Skeletal muscle tissue (tissue), 4 donors: ENCODE results near the gene UNC93B1. TPM values are rescaled to one million over a fixed set of nuclear protein-coding genes. Genes with fewer than 3 reads are reported as not detected.
"Not testable (repeated sequence)": the region's sequence is repeated elsewhere in the genome, so short reads cannot be mapped to it uniquely, and the experiment has no call there.

Source experiments
- H3K27ac ChIP-seq: one replicate; pipeline ENCODE4 v1.7.0; 2013; ENCODE audit warnings: mild to moderate bottlenecking, low read depth, low read length, inconsistent platforms
- H3K27me3 ChIP-seq, 3 donors: one replicate each; pipeline ENCODE4 v1.7.0; 2013; ENCODE audit warnings: low read length in 3 of 3; ENCODE audit not compliant: control insufficient read depth in 3 of 3, insufficient read depth in 3 of 3
- H3K36me3 ChIP-seq, 3 donors: one replicate each; pipeline ENCODE4 v1.7.0; 2013; ENCODE audit warnings: low read length in 3 of 3; ENCODE audit not compliant: control insufficient read depth in 3 of 3, insufficient read depth in 3 of 3
- H3K4me1 ChIP-seq, 3 donors: one replicate each; pipeline ENCODE4 v1.7.0; 2013; ENCODE audit warnings: low read length in 3 of 3, mild to moderate bottlenecking in 3 of 3; ENCODE audit not compliant: control insufficient read depth in 3 of 3, insufficient read depth in 3 of 3
- H3K4me3 ChIP-seq, 3 donors: one replicate each; pipeline ENCODE4 v1.7.0; 2013; ENCODE audit warnings: low read length in 3 of 3
- H3K9ac ChIP-seq, 3 donors: one replicate each; pipeline ENCODE4 v1.7.0; 2013; ENCODE audit warnings: low read length in 3 of 3, mild to moderate bottlenecking in 3 of 3, moderate library complexity in 2 of 3, low read depth in 1 of 3
- H3K9me3 ChIP-seq, 3 donors: one replicate each; pipeline ENCODE4 v1.7.0; 2013; ENCODE audit warnings: low read length in 3 of 3; ENCODE audit not compliant: control insufficient read depth in 3 of 3
- total RNA-seq: library from RNA; depleted of rRNA; stranded (reverse); fragments of >200 nt; gene quantifications from one replicate; pipeline ENCODE4 v1.2.3, GENCODE V29; 2014
- donor health status: Osteomylitis.

Gene UNC93B1
- total RNA-seq, 1 donor from 2014 or later = 10.4 TPM

DNA sequence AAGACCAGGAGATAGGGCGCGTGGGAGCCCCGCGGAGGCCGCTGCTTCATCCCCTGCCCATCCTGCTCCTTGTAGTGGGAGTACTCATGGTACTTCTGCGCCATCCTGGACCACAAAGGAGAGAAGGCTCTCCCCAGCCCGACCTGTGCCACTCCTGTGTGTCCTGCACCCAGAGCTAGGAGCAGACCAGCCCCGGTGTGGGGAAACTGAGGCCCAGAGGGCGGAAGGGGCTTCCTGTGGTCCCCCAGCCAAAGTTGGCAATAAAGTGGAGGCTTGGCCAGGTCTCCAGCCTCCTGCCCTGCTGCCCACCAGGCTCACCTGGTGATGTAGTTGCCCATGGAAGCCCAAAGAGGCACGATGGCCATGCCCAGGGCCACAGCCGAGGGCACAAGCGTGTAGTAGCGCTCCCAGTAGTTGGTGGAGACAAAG, 4.7 kb downstream of the UNC93B1 start:
- H3K9ac ChIP-seq = no peak overlapping the region
- peaks cover under 1 to 2% (median 2%) of the 10 kb centered on the region in 3 donors for H3K4me1 ChIP-seq

DNA sequence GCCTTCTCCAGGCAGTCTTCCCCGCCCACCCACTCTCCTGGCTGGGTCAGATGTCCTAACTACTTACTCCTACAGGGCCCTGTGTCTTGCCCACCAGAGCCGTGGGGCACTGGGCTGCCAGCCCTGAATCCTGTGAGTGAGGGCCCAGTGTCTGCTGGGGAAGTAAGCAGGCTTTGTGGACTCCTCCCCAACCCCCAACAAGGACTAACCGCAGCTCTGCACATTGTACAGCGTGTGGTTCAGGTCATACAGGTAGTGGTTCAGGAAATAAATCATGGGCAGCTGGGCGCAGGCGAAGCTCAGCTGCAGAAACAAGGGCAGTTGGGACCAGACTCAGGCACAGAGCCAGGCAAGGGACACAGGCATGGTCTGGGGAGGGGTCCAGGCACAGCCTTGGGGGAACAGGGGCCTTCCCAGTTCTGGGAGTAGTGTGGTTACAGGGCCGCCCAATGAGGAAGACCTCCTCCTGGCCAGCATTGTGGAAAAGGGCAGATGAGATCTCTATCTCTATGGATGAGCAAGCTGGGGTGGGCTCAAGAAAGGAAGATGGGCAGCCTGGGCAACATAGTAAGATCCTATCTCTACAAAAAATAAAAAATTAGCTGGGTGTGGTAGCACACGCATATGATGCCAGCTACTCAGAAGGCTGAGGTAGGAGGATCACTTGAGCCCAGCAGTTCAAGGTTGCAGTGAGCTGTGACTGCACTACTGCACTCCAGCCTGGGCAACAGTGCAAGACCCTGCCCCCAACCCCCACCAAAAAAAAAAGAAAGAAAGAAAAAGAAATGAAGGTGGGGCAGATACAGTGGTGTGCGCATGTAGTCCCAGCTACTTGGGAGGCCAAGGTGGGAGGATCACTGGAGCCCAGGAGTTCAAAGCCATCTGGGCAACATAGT, 5.5 kb downstream of the UNC93B1 start:
- H3K36me3 ChIP-seq = no peaks in the 10 kb centered on the region
- H3K9ac ChIP-seq = no peak overlapping the region
- peaks cover 0 to 5% (median 4%) of the 10 kb centered on the region in 3 donors for H3K27me3 ChIP-seq
- H3K9me3 ChIP-seq = no peaks in the 10 kb centered on the region
- H3K4me3 ChIP-seq = no peak overlapping the region
- H3K4me1 ChIP-seq = no peaks in the 10 kb centered on the region
- no peak overlapping the region for H3K27ac ChIP-seq

More for the DNA sequence above, 4.7 kb downstream of the UNC93B1 start:
- H3K27ac ChIP-seq = no peak overlapping the region
- no peak overlapping the region for H3K4me3 ChIP-seq
- H3K27me3 ChIP-seq = peaks cover 0 to 7% (median 4%) of the 10 kb centered on the region in 3 donors
- H3K9me3 ChIP-seq = no peaks in the 10 kb centered on the region
- no peaks in the 10 kb centered on the region for H3K36me3 ChIP-seq

DNA sequence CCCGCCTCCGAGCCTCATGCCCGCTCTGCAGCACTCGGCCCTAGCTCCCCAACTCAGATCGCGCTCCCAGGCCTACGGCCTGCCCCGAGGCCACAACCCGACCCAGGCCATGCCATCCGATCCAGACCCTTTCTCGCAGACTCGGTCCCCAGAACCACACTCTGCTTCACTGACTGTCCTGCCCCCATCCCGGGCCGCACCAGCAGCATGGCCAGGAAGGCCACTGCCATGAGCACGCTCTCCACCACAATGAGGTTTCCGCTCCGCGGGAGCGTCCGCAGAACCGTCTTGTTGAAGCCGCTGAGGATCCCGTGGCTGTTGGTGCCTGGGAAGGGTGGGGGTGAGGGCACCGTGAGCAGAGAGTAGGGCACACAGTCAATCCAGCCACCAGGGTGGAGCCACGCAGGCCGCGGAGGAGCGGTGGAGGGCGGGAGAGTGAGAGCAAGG, 6.4 kb downstream of the UNC93B1 start:
- H3K4me3 ChIP-seq = no peak overlapping the region
- no peak overlapping the region for H3K9ac ChIP-seq
- H3K36me3 ChIP-seq = no peaks in the 10 kb centered on the region
- H3K9me3 ChIP-seq = no peaks in the 10 kb centered on the region
- no peak overlapping the region for H3K27ac ChIP-seq
- no peaks in the 10 kb centered on the region for H3K4me1 ChIP-seq
- H3K27me3 ChIP-seq = no peaks in the 10 kb centered on the region

DNA sequence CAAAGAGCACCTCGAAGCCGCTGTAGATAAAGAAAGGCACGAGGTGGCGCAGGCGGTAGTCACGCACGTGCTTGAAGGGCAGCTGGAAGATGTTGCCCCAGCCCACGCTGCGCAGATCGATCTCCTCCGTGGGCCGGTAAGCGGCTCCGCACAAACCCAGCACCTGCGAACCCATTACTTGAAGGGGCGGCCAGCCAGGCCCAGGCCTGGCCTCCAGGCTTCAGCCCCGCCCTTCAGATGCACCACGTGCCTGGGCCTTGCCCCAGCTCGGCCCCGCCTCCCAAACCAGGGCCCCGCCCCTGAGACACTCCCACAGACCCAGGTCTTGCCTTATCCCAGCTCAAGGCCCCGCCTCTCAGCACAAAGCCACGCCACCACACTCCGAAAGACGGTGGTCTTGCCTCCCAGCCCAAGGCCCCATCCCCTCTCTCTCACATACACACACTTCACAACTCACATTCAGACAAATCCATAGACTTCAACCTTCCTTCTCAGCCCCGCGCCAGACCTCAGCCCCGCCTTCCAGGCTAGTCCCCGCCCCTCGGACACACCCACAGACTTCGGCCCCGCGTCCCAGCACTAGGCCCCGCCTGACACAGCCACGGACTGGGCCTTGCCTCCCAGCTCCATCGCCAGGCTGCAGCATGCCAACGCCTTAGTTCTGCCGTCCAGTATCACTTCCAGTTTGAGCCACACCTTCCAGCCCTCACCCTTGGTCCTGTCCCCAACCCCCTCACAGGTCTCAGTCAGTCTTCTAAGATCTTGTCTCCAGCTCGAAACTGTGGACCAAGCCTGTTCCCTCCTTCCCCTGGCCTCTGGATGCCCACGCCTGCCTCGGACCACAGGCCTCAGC, 7.0 kb downstream of the UNC93B1 start:
- no peak overlapping the region for H3K27ac ChIP-seq
- H3K4me3 ChIP-seq = no peak overlapping the region
- no peak overlapping the region for H3K9ac ChIP-seq
- peaks cover 0 to under 1% (median 0%) of the 10 kb centered on the region in 3 donors for H3K27me3 ChIP-seq
- no peaks in the 10 kb centered on the region for H3K4me1 ChIP-seq
- H3K36me3 ChIP-seq = no peaks in the 10 kb centered on the region
- no peaks in the 10 kb centered on the region for H3K9me3 ChIP-seq

DNA sequence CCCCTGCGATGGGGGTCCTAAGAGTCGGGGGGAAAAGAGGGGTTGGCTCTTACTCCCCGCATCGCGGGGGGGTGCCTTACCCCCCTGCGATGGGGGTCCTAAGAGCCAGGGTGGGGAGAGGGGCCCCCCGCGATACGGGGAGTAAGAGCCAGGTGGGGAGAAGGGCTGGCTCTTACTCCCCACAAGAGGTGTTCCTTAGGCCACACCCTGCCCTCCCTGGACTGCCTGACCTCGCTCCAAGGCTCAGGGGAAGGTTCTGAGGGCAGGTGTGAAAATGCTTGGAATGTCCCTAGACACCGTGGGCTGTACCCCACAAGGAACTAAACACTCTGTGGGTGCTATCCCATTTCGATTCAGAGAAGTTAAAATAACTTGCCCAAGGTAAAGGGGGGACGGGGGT, 7.8 kb downstream of the UNC93B1 start:
- Histone ChIP-seq H3K27ac (no peak overlapping the region), H3K9ac (no peak overlapping the region), H3K36me3 (no peaks in the 10 kb centered on the region), H3K27me3 (peaks cover 0 to 3% (median 0%) of the 10 kb centered on the region in 3 donors), H3K4me1 (no peaks in the 10 kb centered on the region), H3K9me3 (no peaks in the 10 kb centered on the region), H3K4me3 (no peak overlapping the region)

DNA sequence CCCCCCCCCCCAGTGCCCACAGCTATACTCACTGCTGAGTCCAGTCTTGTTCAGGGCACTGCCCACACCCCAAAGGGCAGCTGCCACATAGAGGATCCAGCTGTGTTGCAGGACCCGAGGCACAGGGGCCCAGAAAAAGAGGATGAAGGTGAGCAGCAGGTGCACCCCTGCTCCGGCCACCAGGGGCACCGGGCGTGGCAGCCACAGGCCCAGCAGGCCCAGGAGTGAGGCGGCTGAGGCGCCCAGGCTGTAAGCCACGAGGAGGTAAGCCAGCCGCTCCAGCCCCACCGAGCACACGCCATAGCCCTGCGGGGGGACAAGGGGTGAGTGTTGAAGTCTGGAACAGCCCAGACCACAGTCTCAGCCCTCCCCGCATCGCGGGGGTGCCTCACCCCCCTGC, 8.3 kb downstream of the UNC93B1 start:
- H3K27me3 ChIP-seq, H3K4me3 ChIP-seq, H3K9me3 ChIP-seq, H3K4me1 ChIP-seq, H3K27ac ChIP-seq, H3K36me3 ChIP-seq, H3K9ac ChIP-seq: not testable (repeated sequence)

DNA sequence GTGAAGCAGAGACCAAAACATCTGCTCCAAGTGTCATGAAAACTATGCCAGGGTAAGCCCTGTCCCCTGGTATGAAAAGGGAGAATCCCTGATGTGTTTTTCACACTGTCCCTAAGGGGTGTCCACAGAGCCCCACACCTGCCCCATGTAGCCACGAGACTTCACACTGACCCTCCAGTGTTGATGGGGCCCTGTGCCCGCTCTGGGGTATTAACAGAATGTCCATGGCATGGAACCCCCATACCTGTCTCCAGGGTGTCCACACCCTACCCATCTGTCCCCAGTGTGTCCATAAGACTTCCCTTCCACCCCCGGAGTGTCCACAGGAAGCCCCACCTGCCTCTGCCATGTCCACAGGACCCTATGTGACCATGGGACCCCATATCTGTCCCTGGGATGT, 8.8 kb downstream of the UNC93B1 start:
- H3K27ac ChIP-seq, H3K9ac ChIP-seq: not testable (repeated sequence)

DNA sequence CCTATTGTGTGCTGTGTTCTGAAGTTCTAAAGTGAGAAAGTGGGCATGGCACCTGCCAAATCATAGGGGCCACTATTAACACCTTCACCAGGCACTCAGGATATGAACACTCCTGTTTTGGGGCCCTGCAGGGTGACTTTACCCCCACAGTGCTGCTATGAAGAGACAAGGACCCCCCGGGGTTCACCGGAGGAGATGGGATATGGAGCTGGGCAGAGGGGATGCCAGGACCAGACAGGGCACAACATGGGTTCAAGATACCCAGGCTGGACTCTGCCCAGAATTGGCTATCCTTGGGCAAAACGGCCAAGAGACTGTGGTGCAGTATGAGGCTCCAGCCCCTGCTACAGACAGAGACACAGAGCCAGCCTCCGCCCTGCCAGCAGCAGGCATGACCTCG, 9.5 kb downstream of the UNC93B1 start:
- not testable (repeated sequence) for H3K9me3 ChIP-seq, H3K36me3 ChIP-seq, H3K9ac ChIP-seq, H3K27me3 ChIP-seq, H3K4me3 ChIP-seq, H3K4me1 ChIP-seq, H3K27ac ChIP-seq

More for the DNA sequence above, 8.8 kb downstream of the UNC93B1 start:
- H3K27me3 ChIP-seq, H3K9me3 ChIP-seq, H3K36me3 ChIP-seq, H3K4me3 ChIP-seq, H3K4me1 ChIP-seq: not testable (repeated sequence)

DNA sequence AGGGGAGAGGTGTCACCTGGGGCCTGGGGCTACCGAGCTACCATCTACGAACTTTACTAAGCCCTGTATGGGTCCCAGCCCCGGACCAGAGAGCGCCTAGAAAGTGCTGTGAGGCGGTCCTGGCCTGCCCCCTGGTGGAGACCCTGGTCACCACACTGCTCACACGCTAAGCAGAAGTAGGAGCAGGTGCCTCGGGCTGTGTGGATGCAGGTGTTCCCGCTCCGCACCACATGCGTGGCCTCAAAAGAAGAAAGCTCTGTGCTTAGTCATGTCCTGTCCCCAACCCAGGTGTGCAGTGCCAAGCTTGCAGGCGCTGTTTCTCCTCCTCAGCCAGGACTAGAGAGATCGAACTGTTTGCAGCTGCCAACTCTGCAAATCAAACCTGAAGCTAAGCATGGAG, 10.1 kb downstream of the UNC93B1 start:
- not testable (repeated sequence) for H3K9me3 ChIP-seq

More for the DNA sequence above, 10.1 kb downstream of the UNC93B1 start:
- not testable (repeated sequence) for H3K27ac ChIP-seq, H3K36me3 ChIP-seq, H3K9ac ChIP-seq, H3K4me3 ChIP-seq, H3K27me3 ChIP-seq, H3K4me1 ChIP-seq
